NCI-H1436 treated with DMSO at 0.1 percent for 48 hours (cell line): ENCODE data around the gene TNP2.

ENCODE experiments used
- DNase-seq: peaks from one replicate; lab custom pipeline; 2025; lab: John Stamatoyannopoulos, UW

The TNP2 gene

DNA sequence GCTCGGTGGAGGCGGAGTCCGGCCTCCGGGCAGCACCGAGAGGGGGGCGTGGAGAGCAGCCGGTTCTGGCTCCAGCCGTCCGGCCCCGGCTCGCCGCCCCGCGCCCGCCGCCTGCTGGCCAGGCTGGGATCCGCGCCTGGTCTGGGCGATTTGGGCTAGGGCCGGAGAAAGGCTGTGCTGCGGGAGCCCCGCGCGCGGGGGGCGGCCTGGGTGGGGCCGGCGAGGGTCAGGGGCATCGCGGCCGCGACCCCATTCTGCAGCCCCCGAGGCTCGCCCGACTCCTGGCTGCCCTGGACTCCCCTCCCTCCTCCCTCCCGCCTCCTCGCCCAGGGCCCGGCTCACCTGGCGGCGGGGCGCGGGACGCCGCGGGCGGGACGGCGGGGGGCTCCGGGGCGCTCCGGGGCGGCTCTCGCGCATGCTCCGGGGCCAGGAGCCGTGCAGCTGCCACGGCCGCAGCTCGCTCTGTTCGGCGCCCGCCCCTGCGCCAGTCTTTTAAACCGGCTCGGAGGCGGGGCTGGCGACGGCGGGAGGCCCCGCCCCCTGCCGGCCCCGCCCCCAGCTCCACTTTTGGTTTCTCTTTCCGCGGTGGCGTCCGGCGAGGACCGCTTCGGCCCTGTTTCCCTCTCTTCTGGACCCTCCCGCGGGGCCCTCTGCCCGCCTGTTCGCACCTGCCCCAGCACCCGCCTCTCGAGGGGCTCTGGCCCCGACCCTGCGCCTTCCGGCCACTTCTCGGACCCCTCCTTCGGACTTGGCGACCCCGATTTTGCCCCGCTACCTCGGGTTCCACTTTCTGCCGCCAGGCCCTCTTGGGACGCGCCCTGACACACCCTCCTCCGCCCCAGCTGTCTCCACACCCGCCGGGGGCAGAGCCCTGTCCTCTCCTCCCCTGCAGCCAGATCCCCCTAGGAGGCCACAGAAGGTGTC is 13.1 kb downstream of the TNP2 start, which contains the start of gene SOCS1:
SOCS1 (minus strand) TSS at position 468 of the 924 bp plus-strand sequence. CDS start 726 bp downstream, outside the sequence.
- DNase-seq: peak; percentile 30

DNA sequence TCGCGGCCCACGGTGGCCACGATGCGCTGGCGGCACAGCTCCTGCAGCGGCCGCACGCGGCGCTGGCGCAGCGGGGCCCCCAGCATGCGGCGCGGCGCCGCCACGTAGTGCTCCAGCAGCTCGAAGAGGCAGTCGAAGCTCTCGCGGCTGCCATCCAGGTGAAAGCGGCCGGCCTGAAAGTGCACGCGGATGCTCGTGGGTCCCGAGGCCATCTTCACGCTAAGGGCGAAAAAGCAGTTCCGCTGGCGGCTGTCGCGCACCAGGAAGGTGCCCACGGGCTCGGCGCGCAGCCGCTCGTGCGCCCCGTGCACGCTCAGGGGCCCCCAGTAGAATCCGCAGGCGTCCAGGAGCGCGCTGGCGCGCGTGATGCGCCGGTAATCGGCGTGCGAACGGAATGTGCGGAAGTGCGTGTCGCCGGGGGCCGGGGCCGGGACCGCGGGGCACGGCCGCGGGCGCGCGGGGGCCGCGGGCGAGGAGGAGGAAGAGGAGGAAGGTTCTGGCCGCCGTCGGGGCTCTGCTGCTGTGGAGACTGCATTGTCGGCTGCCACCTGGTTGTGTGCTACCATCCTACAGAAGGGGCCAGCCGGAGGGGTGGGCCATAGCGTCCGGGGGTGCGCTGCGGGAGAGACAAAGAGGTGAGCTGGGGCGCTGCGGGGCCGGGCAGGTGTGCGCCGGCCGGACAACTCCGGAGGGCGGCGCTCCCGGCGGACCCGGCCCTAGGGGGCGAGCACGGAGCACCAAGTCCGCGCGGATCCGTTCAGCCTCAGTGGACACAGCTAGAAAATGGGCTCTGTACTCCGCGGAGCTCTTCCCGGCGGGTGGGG is 14.0 kb downstream of the TNP2 start:
- no peak for DNase-seq

DNA sequence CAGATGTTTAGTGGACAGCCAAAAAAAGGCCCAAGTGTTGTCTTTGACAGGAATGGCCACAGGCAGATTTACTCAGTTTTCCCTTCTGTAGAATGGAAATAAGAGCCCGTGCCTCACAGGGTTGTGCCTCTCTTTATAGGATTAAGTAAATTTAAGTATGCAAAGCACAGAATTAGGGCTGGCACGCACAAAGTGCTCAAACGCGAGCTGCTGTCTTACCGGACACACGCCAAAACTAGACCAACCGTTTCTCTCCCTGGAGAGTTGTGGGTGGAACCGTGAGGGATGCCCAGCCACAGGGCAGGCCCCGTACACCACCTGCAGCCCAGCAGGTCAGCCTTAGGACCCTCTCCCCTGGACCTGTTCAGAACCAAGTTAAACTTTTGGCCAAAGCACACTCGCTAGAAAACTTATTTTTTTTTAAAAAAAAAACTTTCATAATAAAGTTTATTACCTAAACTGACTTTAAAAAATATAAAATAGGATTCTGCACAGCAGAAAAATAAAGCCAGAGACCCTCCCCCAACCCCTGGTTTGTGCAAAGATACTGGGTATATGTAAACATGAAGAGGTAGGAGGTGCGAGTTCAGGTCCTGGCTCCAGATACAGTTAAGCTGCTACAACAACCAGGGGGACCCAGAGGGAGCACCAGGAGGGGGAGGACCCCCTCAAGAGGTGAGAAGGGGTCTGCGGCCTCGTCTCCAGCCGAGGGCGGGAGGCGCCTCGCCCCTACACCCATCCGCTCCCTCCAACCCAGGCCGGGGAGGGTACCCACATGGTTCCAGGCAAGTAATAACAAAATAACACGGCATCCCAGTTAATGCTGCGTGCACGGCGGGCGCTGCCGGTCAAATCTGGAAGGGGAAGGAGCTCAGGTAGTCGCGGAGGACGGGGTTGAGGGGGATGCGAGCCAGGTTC is 14.9 kb downstream of the TNP2 start:
- no peak for DNase-seq

DNA sequence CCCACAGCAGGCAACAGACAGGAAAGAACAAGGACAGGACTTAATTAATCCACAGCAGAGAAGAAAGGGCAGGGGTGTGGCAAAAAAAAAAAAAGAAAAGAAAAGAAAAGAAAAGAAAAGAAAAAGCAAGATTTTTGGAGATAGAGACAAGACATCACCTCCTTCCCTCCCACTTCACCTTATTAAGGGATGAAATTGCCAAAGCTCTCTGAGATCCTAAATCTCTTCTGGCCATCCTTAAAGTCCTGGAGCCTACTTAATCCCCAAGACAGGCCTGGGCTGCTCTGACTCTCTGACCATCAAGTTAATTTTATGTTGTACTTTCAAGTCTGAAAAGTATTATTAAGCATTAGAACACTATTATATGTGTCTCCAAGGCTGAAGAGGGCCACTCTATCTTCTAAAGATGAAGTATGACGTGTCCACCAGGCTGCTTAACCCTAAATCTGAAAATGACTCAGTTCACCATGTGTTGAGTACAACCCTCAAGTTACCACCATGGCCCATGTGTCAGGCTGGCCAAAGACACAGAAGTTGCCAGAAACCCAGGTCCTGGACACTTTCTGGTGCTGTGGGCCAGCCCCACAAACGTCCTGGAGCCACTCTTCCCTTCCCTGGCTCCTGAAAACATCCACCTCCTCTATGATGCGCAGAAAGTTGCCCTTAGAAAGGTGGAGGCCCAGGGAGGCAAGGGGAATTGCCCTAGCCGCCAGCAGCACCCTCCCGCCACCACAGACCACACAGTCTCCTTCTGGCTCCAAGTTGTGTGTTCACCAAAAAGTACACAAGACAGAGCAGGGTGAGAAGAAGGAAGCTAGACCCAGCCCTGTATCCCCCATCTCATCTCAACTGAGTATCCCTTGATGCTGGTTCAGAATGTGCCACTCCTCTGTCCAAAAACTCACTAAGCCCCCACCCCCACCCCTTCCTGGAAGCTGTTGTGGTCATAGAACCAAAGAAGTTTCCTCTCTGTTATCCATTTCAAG is 15.8 kb downstream of the TNP2 start:
- no peak for DNase-seq

DNA sequence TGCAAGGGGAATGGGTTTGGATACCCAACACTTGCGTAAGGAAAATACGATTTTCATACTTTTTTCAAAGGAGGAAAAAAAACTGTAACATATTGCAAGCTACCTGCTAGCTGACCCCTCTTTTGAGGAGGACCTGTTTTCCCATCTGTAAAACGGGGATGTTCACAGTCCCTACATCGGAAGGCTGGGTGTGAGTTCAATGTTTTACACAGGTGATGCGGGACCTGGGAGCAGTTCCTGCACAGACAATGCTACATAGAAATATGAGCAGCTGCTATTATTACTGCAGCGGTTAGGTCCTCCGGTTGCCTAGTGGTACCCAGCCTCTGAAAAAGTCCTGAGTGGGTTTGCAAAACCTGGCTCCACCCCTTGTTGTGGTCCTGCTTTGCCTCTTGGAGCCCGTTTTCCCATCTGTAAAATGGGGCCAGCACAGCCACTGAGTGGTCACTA is 16.6 kb downstream of the TNP2 start:
- no peak for DNase-seq

DNA sequence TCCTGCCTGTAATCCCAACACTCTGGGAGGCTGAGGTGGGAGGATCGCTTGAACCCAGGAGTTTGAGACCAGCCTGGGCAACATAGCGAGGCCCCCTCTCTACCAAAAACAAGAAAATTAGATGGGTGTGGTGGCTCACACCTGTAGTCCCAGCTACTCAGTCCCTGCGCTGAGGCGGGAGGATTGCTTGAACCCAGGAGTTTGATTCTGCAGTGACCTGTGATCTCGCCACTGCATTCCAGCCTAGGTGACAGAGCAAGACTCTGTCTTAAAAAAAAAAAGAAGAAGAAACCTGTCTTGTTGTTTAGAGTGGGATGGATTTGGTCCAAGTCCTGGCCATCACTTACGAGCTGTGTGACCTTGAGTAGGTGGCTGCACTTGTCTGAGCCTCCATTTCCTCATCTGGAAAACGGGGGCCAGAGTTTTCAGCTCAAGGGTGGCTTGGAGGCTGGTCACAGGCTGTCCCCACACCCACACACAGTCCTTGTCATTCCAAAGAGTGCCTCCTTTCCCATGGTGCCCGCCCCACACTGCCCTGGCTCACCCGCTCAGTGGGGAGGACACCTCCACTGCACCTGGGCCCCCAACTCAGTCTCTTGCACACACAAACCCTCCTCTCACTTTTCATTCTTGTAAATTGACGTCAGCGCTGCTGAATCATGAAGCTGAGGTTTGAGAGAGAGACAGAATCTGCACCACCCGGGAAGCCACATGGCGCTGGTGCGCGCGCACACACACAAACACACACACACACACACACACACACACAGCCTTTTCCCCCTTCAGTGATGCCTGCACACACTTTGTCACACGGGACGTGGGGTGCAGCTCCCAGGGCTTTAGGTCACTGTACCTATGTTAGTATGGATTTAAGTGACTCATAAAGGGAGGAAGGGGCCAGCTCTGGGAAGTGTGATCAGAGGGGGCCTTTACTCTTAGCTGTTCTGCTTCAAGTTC is 17.3 kb downstream of the TNP2 start:
- DNase-seq: no peak

DNA sequence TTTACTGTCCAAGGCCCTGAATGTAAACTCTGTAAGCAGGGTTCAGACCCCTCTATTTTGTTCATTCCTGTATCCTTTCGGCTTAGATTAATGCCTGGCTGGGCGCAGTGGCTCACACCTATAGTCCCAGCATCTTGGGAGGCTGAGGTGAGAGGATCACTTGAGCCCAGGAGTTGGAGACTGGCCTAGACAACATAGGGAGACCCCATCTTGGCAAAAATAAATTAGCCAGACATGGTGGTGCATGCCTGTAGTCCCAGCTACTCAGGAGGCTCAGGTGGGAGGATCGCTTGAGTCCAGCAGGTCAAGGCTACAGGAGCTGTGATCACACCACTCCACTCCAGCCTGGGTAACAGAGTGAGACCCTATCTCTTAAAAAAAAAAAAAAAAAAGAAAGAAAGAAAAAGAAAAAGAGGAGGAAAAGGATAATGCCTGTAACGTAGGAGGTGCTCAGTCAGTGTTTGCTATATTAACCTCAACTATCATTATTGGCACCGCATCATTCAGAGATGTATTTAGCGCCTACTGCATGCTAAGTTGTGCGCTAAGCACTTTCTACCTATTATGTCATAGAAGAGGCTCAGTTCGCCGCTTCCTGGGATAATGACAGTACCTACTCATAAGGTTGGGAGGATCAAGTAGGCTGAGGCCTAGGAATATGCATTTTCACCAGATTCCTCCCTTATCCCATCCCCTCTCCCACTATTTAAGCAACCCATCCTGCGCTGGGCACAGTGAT is 18.2 kb downstream of the TNP2 start:
- DNase-seq: no peak

DNA sequence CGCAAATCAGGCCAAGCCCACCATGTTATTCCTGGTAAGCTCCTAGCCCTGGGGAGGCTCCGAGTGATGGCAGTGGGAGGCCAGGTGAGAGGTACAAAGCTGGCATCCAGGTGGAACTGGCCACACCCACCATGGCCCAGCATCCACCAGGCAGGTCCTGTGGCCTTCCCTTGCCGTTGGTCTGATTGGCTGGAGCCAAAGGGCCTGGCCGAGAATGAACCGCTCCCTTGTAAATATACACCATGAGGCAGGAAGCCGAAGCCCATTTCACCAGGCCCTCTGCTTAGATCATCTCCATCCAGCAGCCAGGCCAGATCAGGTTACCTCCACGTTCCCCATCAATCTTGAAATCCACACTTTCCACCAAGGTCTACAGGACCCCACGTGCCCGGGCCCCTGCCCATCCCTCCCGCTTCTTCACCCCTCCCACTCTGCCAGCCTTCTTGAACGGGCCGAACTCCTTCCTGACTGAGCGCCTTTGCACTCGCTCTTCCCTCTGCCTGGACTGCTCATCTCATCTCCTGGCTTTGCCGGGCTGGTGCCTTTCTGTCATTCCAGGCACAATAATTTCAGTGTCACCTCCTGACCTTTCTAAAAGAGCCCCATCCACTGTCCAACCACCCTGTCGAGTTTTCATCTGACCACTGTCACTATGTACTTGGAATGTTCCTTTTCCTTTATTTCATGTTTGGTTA is 18.9 kb downstream of the TNP2 start:
- DNase-seq: no peak

DNA sequence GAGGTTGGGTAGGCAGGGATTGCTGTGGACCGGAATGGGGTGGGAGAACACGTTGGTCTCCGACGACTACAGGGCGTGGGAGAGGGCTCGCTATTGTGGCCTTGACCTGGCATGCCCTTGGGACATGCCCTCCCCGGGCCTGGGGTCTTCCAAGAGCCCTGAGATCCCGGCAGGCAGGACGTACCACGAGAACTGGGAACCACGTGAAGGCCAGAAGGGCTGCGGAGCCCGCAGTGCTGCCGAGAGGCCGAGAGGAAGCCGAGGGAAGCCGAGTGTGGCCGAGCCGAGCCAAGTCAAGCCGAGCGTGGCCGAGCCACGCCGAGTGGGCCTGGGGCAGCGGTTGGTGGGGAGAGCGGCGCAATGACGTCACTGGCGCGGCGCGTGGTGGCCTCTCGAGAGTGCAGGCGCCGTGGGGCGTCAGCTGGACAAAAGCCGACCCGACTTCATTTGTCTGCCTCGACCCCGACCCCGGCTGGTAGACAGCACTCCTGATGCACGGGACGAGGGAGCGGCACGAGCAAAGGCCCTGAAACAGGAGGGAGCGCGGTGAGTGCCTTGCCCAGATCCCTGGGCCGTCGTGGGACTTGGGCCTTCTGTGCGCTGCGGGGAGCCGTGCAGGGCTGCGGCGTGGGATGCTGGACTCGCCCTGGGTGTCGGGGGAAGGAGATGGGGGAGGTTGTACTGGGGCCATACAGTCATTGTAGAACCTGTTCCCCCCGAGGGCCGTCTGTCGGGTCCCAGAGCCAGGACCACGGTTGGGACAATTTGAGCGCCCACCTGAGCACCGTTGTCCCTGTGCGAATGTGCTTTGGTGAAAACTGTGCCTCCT is 19.7 kb downstream of the TNP2 start:
- no peak for DNase-seq

DNA sequence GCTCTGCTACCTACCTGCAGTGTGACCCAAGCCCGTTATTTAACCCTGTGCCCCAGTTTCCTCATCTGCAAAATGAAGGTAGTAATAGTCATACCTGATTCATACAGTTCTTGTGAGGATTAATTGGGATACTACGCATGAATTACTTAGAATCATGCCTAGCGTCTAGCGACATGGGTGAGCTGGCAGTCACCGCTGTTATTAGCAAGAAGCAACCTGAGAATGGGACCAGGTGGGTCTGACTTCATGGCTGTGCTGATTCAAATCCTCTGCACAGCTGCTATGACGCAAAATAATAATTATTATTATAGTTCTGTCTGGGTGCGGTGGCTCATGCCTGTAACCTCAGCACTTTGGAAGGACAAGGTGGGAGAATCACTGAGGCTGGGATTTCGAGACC is 21.0 kb downstream of the TNP2 start:
- no peak for DNase-seq

DNA sequence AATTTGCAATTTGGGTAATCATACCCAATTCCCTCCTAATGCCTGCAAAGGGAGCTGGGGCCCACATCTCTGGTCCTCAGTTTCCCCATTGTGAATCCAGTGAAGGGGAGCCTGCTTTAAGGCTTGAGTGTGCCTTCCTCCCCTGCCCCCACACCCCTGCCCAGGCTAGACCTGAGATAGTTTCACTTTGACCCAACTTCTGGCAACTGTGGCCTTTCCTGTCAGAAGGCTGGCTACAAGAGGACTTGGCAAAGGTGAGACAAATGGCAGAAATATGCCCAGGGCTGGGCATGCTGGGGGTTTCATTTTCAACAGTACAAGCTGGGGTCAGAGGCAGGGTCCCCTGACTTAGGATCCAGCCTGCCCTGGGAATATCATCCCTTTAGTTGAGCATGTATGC is 23.1 kb downstream of the TNP2 start:
- DNase-seq: no peak

DNA sequence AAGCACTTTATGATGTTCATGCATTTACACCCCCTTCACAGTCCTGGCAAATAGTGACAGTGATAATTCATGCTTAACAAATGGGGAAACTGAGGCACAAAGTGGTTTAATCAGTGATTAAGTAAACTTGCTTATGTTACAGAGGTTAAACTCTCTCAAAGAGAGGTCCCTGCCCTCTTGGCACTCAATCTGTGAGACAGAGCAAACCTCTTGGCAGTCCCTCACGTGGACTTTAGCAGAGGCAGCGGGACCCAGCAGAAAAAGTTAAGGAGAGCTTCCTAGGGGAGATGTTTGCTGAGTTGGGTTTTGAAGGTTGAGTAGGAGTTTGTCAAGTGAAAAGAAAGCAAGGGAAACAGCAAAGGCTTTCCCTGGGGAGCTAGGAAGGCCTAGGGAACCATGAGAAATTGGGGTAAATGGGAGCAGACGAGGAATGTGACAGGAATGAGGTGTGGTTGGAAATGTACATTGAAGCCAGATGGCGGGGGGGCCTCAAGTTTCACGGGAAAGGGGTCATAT is 23.8 kb downstream of the TNP2 start:
- DNase-seq: no peak

DNA sequence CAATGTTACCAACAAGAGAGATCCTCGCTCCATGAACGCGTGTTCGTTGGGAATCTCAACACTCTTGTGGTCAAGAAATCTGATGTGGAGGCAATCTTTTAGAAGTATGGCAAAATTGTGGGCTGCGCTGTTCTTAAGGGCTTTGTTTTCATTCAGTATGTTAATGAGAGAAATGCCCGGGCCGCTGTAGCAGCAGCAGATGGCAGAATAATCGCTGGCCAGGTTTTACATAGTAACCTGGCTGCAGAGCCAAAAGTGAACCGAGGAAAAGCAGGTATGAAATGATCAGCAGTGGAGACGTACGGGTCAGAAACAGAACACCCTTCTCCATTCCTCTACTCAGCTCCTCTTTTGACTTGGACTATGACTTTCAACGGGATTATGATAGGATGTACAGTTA is 26.5 kb downstream of the TNP2 start:
- no peak for DNase-seq

DNA sequence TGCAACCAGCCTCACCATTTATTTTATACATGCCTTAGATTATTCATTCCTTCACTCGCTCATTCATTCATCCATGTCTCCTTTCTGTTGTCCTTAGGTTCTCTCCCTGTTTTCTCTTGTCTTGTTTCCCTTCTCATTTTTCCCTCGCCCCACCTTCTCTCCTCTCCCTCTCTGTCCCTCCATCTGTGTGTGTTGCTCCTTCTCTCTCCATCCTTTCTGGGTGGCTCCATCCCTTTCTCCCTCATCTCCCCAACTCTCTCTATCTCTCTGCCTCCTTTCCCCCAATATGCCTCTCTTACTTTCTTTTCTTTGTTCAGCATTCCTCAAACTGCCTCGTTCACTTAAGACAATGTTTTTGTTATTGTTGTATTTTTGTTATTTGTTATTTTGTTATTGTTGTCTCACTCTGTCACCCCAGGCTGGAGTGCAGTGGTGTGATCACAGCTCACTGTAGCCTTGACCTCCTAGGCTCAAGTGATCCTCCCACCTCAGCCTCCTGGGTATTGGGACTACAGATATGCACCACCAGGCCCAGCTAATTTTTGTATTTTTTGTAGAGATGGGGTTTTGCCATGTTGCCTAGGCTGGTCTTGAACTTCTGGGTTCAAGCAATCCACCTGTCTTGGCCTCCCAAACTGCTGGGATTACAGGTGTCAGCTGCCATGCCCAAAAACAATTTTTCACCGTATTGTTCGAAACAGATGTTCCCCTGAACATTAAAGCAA is 27.5 kb downstream of the TNP2 start:
- no peak for DNase-seq

DNA sequence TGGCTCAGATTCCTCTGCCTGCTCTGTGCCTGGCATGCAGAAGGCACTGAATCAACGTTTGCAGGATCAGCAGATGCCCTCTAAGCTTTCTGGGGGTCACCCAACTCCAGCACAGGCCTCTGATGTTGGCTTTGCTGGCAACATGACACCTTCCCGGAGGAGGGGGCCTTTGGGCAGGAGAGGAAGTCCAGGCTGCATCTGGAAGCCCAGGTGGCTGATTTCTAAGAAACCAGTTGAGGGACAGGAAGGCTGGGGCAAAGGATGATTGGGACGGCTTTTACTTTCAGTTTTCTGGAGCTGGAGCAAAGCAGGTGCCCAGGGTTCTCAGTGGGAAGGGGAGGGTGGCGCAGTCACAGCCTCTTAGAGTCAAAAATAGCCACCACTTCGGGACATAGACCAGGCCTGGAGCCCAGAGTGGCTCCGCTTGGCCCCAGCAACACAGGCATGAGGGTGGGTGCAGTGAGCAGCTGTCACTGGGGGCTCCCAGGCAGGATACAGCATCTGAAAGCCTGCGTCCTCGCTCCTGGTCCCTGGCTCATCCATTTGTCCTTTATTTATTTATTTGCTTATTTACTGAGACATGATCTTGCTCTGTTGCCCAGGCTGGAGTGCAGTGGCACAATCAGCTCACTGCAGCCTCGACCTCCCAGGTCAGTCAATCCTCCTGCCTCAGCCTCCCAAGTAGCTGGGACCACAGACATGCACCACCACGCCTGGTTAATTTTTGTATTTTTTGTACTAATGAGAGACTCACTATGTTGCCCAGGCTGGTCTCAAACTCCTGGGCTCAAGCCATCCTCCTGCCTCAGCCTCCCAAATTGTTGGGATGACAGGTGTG is 28.3 kb downstream of the TNP2 start:
- DNase-seq: no peak
